GM19372 (cell line): Measurements from ENCODE around the gene ALDH3B1.

Source experiments
- ATAC-seq: cut with Tn5 transposase; IDR thresholded peaks from one replicate; pipeline ENCODE4 v1.9.1; 2021; ENCODE audit warnings: mild to moderate bottlenecking, low read depth, moderate library complexity; ENCODE audit not compliant: unreplicated experiment

ALDH3B1 gene

DNA sequence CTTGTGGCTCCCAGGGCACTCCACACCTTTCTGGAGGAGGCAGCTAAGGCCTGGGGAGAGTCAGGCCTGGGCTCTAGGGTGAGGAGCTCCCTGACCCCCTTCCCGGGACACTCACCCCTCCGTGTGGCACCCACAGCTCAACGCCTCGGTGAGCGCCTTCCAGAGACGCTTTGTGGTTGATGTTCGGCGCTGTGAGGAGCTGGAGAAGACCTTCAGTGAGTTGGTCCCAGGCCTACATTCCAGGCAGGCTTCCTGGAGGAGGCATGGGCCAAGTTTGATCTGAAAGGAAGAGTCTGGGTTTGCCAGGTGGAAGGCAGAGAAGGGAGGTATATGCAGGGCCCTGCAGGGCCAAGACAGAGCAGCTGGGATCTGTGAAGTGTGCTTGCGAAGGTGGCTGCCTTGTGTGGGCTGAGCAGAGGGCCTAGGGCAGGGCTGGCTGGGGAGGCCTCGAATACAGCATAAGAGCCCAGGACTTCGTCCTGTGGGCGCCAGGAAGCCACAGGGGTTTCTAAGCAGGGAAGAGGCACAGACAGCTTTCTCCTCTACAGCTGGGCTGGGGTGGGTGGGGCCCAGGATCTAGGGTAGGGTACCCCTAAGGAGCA is 31.6 kb downstream of the ALDH3B1 start:
- ATAC-seq = no peak

DNA sequence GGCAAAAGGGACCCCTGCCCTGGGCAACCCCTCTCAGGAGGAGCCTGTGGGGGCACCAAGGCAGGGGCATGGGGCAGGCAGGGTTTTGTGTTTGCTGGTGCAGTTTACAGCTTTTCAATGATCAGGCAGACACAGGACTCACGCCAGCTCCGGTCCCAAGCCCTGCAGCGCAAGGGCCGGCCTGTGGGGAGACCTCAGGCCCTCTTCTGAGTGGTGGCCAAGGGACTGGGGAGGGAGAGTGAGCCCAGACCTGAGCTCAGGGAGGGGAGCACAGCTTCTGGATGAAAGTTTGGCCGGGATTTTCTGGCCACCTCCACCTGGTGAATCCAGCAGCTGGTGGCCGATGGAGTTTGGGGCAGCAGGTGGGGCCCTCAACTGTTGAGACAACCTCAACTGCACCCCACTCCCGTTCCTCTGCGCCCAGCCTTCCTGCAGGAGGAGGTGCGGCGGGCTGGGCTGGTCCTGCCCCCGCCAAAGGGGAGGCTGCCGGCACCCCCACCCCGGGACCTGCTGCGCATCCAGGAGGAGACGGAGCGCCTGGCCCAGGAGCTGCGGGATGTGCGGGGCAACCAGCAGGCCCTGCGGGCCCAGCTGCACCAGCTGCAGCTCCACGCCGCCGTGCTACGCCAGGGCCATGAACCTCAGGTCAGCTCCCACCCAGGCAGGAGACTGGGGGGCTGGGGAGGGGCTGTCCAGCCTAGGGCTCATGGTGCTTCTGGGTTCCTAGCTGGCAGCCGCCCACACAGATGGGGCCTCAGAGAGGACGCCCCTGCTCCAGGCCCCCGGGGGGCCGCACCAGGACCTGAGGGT is 32.3 kb downstream of the ALDH3B1 start:
- no peak for ATAC-seq

DNA sequence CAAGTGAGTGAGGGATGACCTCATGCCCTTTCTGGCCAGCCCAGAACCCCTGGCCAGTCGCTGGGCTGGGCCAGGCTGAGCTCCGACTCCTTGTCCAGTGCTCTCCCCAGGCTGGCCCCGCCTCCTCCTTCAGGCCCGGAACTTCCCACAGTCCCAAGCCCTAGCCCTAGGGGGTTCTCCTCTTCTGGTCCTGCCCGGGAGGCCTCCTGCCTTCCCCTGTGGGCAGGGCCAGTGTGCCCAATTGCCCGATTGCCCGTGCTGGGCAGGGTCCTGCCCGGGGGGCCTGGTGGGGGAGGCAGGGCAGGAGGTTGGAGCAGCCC is 32.9 kb downstream of the ALDH3B1 start:
- ATAC-seq = no peak

DNA sequence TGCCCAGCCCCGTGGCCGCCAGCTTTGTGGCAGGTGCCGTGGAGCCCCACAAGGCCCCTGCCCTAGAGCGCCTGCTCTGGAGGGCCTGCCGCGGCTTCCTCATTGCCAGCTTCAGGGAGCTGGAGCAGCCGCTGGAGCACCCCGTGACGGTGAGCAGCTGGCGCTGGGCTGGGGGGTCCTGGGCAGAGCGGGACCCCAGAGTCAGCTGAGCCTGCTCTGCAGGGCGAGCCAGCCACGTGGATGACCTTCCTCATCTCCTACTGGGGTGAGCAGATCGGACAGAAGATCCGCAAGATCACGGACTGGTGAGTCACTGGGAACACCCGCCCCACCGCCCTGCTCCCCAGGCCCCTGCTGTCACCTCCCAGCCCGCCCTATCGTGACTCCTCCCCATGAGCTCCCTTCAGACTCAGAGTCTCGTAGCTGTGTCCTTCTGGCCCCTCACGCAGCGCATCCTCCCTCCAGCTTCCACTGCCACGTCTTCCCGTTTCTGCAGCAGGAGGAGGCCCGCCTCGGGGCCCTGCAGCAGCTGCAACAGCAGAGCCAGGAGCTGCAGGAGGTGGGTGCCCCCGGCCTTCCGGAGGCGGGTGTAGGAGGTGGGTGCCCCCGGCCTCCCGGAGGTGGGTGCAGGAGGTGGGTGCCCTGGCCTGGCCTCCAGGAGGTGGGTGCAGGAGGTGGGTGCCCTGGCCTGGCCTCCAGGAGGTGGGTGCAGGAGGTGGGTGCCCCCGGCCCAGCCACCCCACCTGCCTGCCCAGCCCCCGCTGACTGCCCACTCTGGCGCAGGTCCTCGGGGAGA is 33.4 kb downstream of the ALDH3B1 start:
- ATAC-seq = no peak

DNA sequence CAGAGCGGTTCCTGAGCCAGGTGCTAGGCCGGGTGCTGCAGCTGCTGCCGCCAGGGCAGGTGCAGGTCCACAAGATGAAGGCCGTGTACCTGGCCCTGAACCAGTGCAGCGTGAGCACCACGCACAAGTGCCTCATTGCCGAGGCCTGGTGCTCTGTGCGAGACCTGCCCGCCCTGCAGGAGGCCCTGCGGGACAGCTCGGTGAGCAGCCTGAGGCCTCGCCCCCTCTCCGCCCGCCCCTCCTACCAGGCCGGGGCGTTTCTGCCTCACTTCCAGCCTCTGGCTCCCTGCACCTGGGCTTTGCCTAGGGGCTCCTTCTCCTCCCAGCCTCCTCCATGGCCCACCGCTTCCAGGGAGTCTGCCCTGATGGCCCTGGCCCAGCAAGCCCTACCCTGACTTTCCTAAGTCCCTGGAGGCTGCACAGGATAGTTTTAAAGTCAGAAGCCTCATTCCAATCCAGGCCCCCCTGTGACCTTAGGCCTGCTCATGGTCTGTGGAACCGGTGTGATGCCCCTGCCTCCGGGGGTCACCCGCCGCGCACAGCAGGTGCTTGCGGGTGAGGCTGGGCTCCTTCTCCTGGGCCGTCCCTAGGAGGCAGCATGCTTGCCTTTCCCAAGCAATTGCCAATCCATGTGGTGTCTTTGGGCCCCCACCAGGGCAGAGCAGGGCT is 34.2 kb downstream of the ALDH3B1 start:
- ATAC-seq = no peak

DNA sequence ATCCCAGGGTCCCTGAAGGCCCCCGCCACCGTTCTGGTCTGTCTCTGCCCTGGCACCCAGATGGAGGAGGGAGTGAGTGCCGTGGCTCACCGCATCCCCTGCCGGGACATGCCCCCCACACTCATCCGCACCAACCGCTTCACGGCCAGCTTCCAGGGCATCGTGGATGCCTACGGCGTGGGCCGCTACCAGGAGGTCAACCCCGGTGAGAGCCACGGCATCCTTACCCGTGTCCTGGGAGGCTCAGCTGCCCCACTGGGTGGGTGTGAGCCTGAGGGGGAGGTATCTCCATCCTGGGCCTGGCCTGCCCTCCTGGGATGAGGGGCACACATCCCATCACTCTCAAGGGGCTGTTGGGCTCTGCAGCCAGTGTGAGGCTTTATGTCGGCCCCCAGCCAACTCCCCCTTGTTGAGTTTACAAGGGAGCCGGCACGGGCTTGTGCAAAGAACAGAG is 34.8 kb downstream of the ALDH3B1 start:
- no peak for ATAC-seq

DNA sequence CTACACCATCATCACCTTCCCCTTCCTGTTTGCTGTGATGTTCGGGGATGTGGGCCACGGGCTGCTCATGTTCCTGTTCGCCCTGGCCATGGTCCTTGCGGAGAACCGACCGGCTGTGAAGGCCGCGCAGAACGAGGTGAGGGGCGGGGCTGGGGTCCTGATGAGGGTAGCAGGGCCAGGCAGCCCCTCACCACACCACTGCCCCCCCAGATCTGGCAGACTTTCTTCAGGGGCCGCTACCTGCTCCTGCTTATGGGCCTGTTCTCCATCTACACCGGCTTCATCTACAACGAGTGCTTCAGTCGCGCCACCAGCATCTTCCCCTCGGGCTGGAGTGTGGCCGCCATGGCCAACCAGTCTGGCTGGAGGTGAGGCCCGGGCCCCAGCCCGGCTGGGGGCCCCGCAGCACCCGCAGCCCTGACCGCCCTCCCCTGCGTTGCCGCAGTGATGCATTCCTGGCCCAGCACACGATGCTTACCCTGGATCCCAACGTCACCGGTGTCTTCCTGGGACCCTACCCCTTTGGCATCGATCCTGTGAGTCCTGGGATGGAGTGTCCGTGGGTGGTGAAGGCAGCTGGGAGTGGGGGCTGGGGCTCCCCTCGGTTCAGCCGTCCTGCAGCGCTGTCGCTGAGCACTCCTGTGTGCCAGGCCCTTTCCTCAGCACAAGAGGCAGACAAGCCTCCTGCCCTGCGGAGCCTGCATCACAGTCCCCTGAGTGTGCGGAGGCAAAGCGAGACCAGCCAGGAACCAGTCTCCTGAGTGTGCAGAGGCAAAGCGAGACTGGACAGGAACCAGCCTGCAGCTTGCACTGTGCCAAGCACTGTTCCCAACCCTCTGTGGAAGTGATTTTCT is 37.5 kb downstream of the ALDH3B1 start:
- no peak for ATAC-seq

DNA sequence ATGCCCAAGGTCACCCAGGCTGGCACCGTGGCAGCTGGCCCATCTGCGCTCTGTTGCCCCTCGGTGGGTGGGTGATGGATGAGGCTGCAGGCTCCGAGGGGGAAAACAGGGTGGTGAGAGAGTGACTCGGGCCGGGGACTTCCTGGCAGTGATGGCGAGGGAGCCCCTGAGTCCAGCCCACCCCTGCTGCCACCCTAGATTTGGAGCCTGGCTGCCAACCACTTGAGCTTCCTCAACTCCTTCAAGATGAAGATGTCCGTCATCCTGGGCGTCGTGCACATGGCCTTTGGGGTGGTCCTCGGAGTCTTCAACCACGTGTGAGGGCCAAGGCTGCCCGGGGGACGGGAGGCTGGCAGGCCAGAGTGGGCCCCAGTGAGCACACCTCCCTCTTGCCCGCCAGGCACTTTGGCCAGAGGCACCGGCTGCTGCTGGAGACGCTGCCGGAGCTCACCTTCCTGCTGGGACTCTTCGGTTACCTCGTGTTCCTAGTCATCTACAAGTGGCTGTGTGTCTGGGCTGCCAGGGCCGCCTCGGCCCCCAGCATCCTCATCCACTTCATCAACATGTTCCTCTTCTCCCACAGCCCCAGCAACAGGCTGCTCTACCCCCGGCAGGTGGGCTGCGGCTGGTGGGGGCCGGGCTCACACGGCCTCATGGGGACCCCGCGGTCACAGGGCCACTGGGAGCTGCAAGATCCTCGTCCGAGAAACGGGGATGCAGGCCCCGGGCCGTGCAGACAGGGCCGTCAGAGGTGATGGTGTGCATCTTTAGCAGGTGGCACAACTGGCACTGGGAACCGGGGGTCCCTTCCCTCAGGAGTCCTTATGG is 38.8 kb downstream of the ALDH3B1 start:
- ATAC-seq = no peak

DNA sequence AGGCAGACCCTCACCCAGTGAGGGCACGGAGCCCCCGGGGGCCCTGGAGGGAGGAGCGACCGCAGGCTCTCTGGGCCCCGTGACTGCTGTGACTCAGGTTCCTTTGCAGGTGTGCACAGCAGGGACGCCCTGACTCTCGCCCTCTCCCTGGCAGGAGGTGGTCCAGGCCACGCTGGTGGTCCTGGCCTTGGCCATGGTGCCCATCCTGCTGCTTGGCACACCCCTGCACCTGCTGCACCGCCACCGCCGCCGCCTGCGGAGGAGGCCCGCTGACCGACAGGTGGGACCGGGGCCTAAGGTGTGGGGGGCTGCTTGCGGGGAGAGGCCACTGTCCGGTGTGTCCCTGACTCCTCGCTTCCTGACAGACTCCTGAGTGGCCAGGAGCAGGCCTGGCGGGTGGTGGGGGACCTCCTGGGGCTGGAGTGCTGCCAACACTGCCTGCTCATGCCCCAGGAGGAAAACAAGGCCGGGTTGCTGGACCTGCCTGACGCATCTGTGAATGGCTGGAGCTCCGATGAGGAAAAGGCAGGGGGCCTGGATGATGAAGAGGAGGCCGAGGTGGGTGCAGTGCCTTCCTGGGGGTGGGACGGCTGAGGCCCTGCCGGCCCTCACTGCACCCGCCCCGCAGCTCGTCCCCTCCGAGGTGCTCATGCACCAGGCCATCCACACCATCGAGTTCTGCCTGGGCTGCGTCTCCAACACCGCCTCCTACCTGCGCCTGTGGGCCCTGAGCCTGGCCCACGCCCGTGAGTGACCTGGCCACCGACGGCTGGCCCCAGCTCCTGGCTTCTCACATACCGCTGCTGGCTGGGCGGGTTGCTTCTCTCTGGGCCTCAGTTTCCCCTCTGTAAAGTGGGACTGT is 39.6 kb downstream of the ALDH3B1 start:
- ATAC-seq = no peak

DNA sequence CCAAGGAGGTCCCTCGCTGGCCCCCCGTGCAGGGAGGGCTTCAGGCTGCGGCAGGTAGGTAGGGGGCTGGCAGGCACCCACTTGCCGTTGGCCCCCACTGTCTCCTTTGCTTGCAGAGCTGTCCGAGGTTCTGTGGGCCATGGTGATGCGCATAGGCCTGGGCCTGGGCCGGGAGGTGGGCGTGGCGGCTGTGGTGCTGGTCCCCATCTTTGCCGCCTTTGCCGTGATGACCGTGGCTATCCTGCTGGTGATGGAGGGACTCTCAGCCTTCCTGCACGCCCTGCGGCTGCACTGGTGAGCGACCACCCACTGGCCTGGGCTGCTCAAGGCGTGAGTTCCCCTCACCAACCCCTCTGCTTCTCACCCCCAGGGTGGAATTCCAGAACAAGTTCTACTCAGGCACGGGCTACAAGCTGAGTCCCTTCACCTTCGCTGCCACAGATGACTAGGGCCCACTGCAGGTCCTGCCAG is 40.3 kb downstream of the ALDH3B1 start:
- no peak for ATAC-seq

DNA sequence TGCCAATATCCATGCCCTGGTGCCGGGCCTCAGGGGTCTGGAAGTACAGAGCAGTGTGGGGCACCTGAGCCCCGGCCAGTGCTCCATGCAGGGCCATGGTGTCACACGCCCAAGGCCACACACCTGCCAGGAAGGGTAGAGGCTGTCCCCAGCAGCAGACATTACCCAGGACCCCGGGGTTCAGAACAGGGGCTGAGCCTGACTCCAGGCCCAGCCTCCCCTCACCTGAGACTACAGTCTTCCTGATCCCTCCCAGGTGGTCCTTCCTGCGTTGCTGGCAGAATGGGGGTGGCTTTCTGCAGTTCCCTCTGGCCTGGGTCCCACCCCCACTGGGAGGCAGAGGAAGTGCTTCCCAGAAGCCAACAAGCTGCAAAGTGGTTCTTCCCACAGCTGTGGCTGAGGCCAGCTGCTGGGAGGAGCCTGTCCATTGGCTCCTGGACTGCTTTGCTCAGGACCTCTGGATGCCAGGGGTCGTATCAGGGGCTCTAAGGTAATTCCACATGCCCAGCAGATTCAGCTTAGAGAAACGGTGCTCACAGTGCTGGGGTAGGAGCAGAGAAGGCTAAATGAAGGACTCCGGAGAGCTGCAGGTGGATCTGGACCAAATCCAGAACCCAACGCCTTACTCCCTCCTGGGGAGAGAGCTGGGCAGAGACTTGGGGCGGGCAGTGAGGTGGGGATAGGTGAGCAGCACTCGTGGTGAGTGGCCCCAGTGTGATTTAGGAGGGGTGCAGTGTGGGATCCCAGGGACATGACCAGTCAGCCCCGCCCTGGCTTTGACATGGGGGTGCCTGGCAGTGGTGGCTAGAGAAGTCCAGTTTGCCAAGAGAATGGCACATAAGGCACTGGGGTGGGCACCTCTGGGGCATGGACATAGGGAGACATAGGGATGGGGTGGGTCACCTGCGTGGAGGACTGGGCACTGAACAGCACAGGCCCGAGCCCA is 41.3 kb downstream of the ALDH3B1 start:
- no peak for ATAC-seq

DNA sequence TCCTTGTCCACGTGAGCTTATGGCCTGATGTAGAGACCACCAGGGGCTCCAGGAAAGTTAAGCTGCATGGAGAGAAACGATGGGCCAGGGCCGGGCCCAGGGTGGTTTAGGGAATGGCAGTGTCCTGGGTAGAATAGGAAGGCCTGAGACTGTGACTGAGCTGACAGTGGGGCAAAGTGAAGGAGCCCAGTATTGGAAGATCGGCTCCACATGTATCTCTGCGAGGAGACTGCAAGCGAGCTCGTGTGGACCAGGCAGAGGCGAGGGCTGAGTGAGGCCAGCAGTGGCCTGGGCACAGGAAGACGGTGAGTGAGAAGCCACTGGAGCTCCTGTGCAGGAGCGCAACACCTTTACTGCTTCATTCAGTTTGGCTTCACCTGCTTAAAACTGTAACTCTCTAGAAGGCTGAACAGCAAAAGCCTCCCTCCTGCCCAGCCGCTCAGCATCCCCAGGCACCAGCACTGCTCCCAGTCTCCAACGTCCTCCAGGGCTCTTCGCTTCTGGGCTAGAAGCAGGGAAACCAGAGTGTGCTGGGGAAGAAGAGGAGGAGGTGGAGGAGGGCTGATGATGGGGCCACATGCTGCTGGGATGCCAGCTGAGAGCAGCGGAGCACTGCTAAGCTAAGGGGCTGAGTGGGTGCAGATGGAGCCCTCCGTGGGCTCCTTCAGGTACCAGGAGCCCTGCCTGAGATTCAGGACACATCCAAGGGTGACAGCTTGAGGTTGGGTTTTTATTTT is 42.2 kb downstream of the ALDH3B1 start:
- ATAC-seq = no peak

DNA sequence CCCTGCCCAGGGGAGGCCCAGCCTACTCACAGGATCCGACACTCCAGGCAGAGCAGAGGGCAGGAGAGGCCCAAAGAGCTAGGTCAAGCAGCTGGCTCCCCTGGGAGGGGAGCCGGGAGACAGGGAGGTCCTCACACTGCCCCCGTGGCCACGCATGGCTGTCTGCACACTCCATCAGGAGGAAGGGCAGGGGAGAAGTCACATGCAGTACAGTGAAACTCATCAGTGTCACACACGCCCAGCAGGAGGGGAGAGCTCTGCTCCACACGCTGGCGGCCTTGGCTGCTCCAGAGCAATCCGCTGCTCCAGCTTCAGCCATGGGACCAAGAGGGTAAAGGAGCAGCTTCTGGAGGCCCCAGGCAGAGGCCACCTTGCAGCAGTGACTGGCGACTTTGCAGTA is 43.0 kb downstream of the ALDH3B1 start:
- ATAC-seq = no peak

DNA sequence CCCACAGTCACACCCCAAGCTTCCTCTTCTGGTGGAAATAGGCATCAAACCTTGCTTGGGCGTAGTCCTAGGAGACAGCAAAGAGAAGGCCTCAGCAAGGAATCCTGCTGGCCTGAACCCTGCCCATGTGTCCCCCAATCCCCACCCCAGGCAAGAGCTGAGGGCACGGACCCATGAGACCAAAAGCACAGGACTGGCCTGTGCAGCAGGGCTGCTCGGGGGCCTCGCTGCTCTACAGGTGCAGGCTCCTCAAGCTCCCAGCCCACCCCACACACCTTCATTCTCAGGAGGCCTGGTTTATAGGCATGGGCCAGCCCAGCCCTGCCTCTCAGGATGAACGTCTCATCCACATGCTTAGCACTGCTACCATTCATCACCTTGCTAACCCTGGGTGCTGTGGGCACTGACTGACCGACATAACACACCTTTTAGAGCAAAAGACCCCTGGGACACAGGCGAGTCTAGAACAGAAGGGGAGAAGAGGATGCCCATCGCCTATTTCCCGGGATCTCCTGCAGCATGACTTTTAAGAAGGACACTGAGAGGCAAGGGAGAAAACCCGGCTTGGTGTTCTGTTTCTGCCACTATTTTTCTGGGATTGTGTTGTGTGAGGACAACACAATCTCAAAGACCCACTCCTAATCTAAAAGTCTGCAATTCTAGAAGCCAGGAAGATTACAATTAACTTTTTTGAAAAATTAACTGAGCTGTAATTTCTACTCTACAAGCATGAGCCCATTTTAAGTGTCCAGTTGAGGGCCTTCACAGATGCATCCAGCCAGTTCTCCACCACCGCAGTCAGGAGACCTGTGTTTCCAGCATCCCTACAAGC is 44.1 kb downstream of the ALDH3B1 start:
- ATAC-seq = no peak
